GM19099 (cell line): ENCODE data around the gene IFT80.

Source experiments
- POLR2A ChIP-seq: IDR thresholded peaks from 3 replicates; pipeline ENCODE4 v1.6.1; 2011; ENCODE audit warnings: low read depth; ENCODE audit not compliant: insufficient read length; ENCODE audit errors: extremely low read depth

The IFT80 gene

GRCh38 chr3:160253298-160253697, 145.7 kb downstream of the IFT80 start:
- no peak for TF ChIP-seq POLR2A

- TF ChIP-seq POLR2A = no peak
These were observed 151.3 kb downstream of the IFT80 start for GRCh38 chr3:160247766-160248165.

GRCh38 chr3:160245261-160245800, 153.7 kb downstream of the IFT80 start:
- TF ChIP-seq POLR2A = no peak

- TF ChIP-seq POLR2A = no peak
These were observed 167.0 kb downstream of the IFT80 start for GRCh38 chr3:160232014-160232413.

GRCh38 chr3:160227419-160227818, 171.6 kb downstream of the IFT80 start:
- no peak for TF ChIP-seq POLR2A

GRCh38 chr3:160226026-160226907, 172.8 kb downstream of the IFT80 start:
- TF ChIP-seq POLR2A = no peak

GRCh38 chr3:160225176-160226025, 173.6 kb downstream of the IFT80 start, which contains the start of gene C3orf80:
Gene C3orf80 (plus strand): TSS chr3:160225422. CDS start chr3:160225636, 214 bp downstream.
- TF ChIP-seq POLR2A = no peak

- no peak for TF ChIP-seq POLR2A
These were observed 174.2 kb downstream of the IFT80 start for GRCh38 chr3:160224811-160225175.

- no peak for TF ChIP-seq POLR2A
These were observed 174.8 kb downstream of the IFT80 start for GRCh38 chr3:160224256-160224655.

- no peak for TF ChIP-seq POLR2A
These were observed 178.0 kb downstream of the IFT80 start for GRCh38 chr3:160221019-160221418.

- TF ChIP-seq POLR2A = no peak
These were observed 179.0 kb downstream of the IFT80 start for GRCh38 chr3:160220038-160220437.

GRCh38 chr3:160218136-160218535, 180.9 kb downstream of the IFT80 start:
- no peak for TF ChIP-seq POLR2A

GRCh38 chr3:160217675-160218074, 181.3 kb downstream of the IFT80 start:
- no peak for TF ChIP-seq POLR2A

- no peak for TF ChIP-seq POLR2A
These were observed 185.8 kb downstream of the IFT80 start for GRCh38 chr3:160213191-160213590.

GRCh38 chr3:160210799-160211221, 188.2 kb downstream of the IFT80 start:
- no peak for TF ChIP-seq POLR2A
